GM18520 (cell line): ENCODE measurements around the gene KLHL22.
"Not testable (repeated sequence)": the region's sequence is repeated elsewhere in the genome, so short reads cannot be mapped to it uniquely, and the experiment has no call there.

Source experiments
- ATAC-seq: cut with Tn5 transposase; IDR thresholded peaks from one replicate; pipeline ENCODE4 v1.9.1; 2021; ENCODE audit not compliant: unreplicated experiment

Gene KLHL22, protein sequence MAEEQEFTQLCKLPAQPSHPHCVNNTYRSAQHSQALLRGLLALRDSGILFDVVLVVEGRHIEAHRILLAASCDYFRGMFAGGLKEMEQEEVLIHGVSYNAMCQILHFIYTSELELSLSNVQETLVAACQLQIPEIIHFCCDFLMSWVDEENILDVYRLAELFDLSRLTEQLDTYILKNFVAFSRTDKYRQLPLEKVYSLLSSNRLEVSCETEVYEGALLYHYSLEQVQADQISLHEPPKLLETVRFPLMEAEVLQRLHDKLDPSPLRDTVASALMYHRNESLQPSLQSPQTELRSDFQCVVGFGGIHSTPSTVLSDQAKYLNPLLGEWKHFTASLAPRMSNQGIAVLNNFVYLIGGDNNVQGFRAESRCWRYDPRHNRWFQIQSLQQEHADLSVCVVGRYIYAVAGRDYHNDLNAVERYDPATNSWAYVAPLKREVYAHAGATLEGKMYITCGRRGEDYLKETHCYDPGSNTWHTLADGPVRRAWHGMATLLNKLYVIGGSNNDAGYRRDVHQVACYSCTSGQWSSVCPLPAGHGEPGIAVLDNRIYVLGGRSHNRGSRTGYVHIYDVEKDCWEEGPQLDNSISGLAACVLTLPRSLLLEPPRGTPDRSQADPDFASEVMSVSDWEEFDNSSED

DNA sequence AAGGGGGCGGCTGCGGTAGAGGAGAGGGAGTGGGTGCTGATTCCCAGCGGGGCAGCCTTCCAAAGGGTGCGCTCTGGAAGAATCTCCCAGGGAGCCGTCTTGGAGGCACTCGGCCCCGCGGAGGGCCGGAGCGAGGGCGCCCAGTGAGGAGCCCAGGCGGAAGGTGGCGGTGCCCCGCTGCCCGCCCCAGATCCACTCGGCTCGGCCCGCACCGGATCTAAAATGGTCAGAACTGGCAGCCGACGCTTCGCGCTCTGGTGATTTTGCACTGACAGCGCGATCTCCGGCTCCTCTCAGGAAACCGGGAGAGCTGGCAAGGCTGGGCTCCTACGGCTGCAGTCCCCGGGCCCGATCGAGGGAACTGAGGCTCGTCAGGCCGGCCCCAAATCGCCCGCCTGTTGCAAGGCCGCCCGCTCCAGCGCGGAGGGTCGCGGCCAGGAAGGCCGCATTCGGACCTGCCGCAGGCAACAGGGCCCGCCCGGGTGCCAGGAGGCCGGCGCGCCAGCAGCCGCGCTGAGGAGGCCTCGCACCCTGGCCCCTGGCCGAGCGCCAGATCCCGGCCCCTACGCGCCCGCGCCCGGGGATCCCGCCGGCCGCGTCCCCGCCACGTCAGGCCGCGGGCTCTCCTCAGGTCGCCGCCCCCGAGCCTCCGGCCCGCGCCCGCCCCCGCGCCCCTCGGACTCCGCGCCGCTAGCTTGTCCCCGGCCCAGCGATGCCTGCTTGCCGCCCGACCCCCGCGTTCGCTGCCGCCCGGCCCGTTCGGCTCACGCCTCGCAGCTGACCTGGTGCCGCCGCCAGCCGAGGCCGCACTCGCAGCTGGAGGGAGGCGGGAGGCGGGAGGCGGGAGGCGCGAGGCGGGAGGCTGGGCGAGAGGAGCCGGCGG is at the start of gene KLHL22:
TSS of gene KLHL22 (minus strand) at position 818 of the 883 bp plus-strand sequence. CDS start 6,584 bp downstream, outside the sequence.
- peak; percentile 23 for ATAC-seq

DNA sequence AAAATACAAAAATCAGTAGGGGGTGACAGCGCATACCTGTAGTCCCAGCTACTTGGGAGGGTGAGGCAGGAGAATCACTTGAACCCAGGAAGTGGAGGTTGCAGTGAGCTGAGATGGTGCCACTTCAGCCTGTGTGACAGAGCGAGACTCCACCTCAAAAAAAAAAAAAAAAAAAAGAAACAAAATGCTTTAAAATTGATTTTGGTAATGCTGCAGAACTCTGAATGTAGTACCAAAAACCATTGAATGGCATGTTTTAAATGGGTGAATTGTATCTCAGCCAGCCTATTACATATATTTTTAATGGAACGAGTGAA is 49.7 kb upstream of the KLHL22 start:
- not testable (repeated sequence) for ATAC-seq

DNA sequence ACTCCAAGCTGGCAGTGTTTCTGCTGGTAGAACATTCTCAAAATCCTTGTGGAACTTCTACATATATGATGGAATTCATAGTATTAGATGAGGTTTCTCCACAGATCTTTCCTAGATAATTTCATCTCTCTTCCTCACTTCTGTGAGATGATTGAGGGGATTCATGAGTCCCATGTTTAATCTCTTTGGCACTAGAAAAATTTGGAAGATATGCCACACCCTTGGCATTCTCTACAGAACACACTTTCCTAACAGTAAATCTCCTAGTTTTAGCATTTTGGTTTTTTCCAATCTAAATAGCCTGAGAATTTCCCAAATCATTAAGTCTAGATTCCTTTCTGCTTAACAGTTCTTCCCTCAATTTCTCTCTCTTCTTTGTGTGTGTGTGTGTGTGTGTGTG is 47.1 kb upstream of the KLHL22 start:
- no peak for ATAC-seq

DNA sequence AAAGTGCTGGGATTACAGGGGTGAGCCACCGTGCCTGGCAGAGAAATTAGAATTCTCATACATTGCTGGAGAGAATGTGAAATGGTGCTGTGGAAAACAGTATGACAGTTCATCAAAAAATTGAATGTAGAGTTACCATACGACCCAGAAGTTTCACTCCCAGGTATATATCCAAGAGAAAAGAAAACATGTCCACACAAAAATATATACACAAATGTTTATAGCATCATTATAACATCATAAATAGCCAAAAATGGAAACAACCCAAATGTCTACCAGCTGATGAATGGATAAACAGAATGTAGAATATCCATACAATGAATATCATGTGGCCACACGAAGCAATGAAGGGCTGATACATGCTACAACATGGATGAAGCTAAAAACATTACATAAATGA is 46.5 kb upstream of the KLHL22 start:
- ATAC-seq, result no peak

DNA sequence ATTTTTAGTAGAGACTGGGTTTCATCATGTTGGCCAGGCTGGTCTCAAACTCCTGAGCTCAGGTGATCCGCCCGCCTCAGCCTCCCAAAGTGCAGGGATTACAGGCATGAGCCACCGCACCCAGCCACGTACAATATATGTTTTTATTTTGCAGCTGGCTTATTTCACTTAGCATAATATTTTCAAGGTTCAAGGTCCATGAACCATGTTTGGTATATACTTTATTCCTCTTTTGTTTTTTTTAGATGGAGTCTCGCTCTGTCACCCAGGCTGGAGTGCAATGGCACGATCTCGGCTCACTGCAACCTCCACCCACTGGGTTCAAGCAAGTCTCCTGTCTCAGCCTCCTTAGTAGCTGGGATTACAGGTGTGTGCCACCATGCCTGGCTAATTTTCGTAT is 43.3 kb upstream of the KLHL22 start:
- ATAC-seq, result not testable (repeated sequence)

DNA sequence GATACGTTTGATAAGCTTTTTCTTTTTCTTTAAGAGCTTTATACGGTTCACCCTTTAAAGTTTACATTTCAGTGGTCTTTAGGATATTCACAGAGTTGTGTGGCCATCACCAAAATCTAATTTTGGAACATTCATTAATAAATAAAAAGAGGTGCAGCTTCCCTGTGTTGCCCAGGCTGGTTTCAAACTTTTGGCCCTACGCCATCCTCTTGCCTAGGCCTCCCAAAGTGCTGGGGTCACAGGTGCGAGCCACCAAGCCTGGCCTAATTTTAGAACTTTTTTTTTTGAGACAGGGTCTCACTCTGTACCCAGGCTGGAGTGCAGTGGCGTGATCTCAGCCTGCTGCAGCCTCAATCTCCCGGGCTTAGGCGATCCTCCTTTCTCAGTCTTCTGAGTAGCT is 42.4 kb upstream of the KLHL22 start:
- ATAC-seq, result no peak

DNA sequence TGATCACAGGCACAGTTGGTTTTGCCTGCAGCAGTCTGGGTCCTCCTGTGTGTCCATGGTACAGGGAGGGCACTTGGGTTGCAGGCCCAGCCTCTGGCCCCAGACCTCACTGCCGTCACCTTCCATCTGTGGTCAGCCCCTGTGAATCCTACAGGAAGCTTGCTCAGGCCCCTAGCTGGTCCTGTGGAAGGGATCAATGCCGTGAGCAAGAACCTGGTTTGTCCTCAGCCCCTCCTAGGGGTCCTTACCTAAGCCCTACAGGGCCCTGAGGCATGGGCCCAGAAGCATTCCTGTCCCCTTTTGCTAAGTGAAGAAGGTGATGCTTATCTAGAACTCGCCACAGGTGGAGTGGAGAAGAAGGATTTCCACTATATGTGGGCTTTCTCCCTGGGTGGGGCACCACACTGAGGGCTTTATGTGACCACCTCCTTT is 41.7 kb upstream of the KLHL22 start:
- ATAC-seq, result no peak

DNA sequence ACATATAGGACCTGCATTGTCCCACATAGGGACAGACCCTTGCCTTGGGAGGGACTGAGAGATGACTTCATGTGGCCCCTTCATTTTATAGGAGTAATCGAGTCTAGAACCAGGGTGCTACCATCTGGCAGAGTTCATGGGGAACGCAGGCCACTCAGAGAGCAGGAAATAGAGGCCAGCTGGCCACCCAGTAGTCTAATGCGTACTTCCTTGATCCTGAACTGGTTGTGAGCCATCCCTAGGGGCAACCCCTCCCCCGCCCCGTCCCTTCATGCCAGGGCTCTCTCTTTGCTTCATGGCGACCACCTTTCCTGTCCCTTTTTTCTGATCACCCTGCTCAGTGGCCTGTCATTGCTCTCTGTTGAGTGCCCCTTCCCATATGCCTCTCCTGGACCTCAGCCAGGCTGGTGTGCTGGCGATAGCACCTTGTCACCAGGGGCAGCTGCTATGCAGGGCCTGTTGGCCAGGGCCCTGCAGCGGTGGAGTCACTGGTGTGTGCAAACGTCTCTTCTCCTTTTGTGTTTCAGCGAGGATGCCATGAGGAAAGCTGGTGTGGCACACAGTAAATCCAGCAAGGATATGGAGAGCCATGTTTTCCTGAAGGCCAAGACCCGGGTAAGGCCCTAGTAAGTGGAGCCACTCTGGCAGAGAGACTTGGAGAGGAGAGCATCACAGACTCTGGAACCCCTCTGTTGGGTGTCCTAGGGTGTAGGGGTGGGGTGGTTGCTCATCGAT is 41.2 kb upstream of the KLHL22 start:
- ATAC-seq, result no peak

DNA sequence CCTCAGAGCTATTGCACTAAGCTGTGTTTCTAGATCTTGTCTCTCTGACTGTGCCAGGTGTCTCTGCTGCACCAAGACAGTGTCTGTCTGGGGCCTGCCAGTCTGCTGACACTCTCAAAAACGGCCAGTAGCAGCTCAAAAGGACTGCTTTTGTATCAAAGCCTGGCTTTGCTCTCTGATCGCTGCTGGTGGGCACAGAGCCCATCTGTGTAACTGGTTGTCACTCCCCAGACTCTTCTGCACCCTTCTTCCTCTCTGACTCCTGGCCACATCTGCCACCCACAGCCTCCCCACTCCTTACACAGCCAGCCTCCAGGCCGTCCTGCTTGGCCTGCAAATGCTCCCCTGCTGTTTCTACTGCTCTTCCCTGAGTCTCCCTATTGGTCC is 38.3 kb upstream of the KLHL22 start:
- no peak for ATAC-seq

DNA sequence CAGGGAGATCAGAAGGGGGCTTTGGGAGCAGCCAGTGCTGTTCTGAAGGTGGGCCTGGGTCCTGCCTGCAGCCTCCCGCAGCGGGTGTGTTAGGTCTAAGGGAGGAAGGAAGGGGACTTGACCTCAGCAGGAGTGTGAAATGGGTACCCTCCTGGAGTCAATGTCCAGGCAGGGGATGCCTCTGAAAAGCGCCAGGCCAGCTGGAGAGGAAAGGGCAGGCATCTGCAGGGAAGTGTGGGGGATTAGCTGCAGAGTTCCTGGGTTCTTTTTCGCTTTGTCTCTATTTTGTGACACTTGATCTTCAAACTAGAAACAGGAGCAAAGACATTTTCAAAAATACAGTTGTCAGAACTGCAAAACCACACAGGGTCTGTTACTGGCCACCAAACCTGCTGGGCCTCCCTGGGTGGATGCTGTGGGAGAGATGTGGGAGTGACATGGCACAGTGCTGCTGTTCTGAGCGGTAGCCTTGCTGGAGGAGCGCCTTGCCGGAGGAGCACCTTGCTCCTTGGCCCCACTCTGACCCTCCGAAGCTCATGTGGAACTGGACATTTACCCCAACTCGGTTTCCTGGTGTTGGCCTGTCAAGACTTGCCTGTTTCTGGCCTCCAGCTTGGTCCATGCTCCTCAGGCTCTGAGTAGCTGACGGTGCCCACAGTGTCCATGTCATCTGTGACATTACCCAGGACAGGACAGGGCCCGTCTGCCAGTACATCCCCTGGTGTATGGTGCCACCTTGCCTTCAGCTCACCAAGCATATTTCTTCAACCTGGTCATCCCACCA is 37.7 kb upstream of the KLHL22 start:
- no peak for ATAC-seq

DNA sequence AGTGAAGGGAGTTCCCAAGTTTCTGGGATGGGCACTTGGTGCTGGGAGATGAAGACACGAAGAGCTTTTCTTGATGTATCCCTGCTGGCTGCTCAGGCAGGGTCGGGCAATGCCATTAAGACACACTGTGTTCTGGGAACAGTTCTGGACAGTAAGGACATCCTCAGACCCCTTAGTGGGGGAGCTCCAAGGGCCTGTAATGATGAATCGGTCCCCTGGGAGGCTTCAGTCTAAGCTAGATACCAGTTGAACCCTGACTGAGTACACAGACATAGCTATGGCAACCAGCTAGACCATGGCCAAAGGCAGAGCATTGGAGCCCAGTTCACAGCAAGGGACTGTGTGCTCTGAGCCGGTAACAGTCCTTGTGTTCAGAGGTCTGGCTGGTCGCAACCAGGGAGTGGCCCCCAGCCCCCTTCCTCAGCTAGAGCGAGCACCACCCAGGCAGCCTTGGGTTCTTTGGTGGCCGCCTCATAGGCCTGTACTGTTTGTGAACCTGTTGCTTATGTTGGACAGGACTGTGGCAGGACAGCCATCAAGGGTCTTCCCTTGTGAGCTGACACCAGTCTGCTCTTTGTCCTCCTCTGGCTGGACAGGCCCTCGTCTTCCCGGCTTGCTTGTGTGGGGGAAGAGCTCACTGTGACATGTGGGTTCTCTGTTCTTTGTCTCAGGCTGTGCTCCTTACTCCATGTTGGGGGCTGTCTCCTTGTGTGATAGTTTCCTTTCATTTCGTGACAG is 36.8 kb upstream of the KLHL22 start:
- ATAC-seq, result no peak

DNA sequence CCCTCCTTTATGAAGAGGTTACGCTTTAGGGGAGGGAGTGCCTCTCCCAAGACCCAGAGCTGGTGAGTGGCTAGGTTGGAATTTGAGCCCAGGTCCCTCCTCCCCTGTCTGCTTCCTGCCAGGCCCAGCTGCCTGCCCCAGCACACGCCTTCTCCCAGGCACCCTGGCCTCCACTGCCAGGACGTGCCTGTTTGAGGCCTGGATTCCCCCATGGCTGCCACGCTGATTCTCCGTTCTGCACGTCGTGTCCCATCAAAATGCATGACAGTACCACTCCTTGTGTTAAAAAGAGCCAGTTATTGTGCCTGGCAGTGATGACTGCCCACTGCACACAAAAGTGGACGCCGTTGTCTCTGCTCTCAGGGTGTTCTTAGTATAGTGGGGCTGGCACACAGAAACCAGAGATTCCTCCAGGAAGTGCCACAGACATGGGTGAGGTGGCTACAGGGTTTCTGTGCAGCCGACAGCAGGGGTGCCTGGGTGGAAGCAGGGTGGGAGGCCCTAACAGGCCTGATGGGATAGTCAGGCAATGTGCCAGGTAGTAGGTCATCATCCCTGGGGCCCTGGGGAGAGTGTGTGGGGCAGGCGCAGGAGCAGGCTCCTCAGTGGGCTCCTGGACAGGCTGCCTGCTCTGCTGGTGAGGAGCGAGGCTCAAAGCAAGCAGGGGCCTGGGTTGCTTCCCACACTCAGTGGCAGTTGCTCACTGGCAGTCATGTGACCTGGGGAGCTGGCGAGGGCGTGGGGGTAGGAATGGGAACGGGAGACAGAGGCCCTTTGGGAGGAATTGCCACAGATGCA is 36.0 kb upstream of the KLHL22 start:
- no peak for ATAC-seq

DNA sequence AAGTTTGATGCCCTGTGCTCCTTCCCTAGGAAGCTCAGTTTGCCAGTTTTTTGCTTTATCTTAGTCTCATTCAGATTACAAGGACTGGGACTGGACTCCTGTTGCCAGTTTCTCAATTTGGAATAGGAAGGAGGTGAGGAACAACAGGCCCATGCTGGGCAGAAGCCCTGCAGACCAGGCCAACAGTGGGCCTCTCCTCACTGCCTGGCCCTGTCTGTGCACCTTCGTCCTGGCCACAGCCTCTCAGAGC is 35.5 kb upstream of the KLHL22 start:
- ATAC-seq, result no peak

DNA sequence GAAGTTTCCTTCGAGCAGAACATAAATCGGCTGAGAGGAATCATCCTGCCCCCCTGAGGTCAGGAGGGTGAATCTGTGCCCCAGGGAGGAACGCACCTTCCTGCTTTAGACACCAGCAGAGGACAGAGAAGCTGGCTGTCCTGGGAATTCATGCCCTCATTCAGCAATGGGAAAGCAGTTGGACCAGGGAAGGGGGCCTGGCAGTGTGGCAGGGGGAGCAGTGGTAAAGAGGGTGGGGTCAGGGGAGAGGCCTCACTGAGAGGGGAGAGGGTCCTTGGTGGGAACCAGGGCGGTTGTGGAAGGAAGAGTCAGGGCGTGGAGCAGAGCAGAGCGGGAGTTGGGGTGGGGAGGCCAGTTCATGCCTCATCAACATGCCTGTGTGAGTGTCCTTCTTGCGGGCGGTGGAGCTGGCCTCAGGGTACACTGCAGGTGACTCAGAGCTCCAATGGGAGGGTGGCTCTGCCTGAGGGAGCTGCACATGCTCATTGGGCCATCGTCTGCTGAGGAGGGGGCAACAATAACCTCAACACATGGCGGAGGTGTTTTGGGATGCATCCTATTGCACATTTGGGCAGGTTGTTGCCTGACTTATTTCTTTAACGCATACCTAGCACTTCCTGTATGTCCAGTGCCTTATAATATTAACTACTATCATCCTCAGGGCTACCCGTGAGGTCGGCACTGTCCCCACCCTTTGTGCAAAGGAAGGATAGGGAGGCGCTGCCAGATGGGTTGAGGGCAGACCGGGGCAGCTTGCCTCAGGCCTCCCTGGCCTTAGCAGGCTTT is 35.0 kb upstream of the KLHL22 start:
- no peak for ATAC-seq

DNA sequence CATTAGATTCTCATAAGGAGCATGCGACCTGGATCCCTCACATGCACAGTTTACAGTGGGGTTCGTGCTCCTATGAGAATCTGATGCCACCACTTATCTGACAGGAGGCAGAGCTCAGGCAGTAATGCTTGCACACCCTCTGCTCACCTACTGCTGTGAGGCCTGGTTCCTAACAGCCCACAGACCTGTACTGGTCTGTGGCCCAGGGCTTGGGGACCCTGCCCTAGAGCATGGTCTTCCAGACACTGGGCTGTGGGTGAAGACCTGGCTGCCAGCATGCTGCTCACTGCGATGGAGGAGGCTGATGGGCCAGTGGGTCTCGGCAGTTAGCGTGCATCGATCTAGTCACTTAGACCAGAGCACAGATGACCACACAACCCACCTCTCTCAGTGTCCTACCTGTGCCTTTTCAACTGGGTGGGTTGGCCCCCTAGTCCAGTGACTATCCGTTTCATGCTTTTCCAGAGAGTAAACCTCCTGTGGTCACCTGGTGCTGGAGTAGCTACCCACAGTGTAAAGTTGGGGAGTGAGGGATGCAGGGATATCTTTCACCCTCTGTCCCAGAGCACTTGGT is 32.9 kb upstream of the KLHL22 start:
- ATAC-seq, result no peak

DNA sequence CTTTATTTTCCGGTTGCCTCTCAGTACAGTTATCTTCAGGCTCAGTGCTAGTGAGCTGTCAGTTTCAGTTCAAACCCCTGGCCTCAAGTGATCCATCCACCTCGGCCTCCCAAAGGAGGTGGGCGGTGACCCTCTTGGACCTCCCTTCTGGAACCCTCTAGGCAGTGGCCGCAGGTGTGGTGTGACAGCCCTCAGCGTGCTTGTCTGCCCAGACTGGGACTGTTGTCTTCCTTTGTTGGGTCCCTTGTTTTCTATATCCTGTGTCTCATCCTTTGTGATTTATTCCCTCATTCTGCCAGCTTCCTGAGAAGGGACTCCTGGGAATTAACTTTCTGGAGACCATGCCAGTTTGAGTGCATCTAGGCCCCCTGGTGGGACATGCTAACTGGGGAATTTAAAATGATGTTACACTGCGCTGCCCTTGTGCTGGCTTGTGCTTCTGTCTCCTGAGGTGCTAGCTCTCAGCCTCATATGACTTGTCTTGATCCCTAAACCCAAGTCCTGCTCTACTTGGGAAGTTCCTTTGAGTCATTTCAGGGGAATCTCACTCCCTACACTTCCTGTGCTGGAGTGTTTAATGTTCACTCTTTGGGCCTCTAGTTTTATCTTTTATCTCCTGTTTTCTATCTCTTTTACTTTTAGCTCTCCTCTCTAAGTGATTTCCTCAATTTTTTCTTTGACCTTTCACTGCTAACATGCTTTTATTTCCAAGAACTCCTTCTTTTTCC is 31.2 kb upstream of the KLHL22 start:
- no peak for ATAC-seq

DNA sequence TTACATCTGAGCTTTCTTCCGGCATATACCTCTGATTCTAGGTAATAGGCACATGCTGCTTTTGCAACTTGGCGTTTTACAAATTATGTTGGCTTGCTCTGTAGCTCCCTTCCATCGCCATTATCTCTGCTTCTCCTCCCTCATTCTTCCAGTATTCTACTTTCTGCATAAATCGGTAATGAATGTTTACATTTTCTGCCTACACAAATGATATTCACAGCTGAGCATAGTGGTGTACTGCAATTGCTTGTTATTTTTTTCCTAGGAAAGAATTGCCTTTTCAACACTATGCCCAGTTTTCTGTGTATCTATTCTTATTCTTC is 30.7 kb upstream of the KLHL22 start:
- ATAC-seq, result no peak

DNA sequence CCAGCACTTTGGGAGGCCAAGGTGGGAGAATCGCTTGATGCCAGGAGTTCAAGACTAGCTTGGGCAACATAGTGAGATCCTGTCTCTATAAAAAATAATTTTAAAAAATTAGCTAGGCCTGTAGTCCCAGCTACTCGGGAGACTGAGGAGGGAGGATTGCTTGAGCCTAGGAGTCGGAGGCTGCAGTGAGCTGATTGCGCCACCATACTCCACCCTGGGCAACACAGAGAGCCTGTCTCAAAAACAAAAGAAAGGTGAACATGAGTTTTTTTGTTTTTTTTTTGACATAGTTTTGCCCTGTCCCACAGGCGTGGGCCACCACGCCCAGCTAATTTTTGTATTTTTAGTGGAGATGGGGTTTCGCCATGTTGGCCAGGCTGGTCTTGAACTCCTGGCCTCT is 29.5 kb upstream of the KLHL22 start:
- no peak for ATAC-seq
